HUES48 (cell line): ENCODE results near the gene ZNF519.
"Not testable (repeated sequence)": the region's sequence is repeated elsewhere in the genome, so short reads cannot be mapped to it uniquely, and the experiment has no call there.

Source experiments
- H3K27ac ChIP-seq: one replicate; pipeline ENCODE4 v1.7.0; 2013; ENCODE audit warnings: low read depth, low read length, inconsistent platforms
- H3K27me3 ChIP-seq: 2 replicates; pipeline ENCODE4 v1.6.1; 2013; ENCODE audit warnings: mild to moderate bottlenecking, low read length; ENCODE audit not compliant: control insufficient read depth, insufficient read depth
- H3K36me3 ChIP-seq: 2 replicates; pipeline ENCODE4 v1.6.1; 2013; ENCODE audit warnings: low read length; ENCODE audit not compliant: control insufficient read depth, insufficient read depth
- H3K4me1 ChIP-seq: 2 replicates; pipeline ENCODE4 v1.6.1; 2013; ENCODE audit warnings: mild to moderate bottlenecking, low read length; ENCODE audit not compliant: control insufficient read depth, insufficient read depth
- H3K4me3 ChIP-seq: 2 replicates; pipeline ENCODE4 v1.5.1; 2013; ENCODE audit warnings: mild to moderate bottlenecking, low read depth, low read length
- H3K9ac ChIP-seq: 2 replicates; pipeline ENCODE4 v1.6.1; 2013; ENCODE audit warnings: mild to moderate bottlenecking, low read depth, low read length, moderate library complexity
- H3K9me3 ChIP-seq: 2 replicates; pipeline ENCODE4 v1.6.1; 2013; ENCODE audit warnings: low read length; ENCODE audit not compliant: control insufficient read depth, insufficient read depth

The ZNF519 gene

GRCh38 chr18:14145581-14146338 lies 13.5 kb upstream of the ZNF519 start:
- not testable (repeated sequence) for H3K4me1 ChIP-seq, H3K27me3 ChIP-seq, H3K9ac ChIP-seq, H3K4me3 ChIP-seq, H3K36me3 ChIP-seq, H3K27ac ChIP-seq
- peaks cover 27% of the 10 kb centered on the region; the same call in 1 of the 2 replicates for H3K9me3 ChIP-seq

GRCh38 chr18:14145021-14145420 lies 12.8 kb upstream of the ZNF519 start:
- H3K36me3 ChIP-seq, H3K4me1 ChIP-seq, H3K4me3 ChIP-seq, H3K27ac ChIP-seq, H3K9ac ChIP-seq, H3K27me3 ChIP-seq: not testable (repeated sequence)
- peaks cover 25% of the 10 kb centered on the region; the same call in 1 of the 2 replicates for H3K9me3 ChIP-seq

GRCh38 chr18:14144628-14144895 lies 12.3 kb upstream of the ZNF519 start:
- H3K27me3 ChIP-seq: no peaks in the 10 kb centered on the region
- H3K9me3 ChIP-seq: peaks cover 26% of the 10 kb centered on the region; the same call in 1 of the 2 replicates
- H3K4me3 ChIP-seq: no peak overlapping the region
- H3K9ac ChIP-seq: no peak overlapping the region
- H3K4me1 ChIP-seq: no peaks in the 10 kb centered on the region
- no peaks in the 10 kb centered on the region for H3K36me3 ChIP-seq
- H3K27ac ChIP-seq: no peak overlapping the region

- H3K9me3 ChIP-seq: peaks cover 21% of the 10 kb centered on the region; the same call in 1 of the 2 replicates
- H3K36me3 ChIP-seq, H3K4me3 ChIP-seq, H3K27me3 ChIP-seq, H3K27ac ChIP-seq, H3K4me1 ChIP-seq, H3K9ac ChIP-seq: not testable (repeated sequence)
These were observed 11.8 kb upstream of the ZNF519 start for GRCh38 chr18:14143871-14144627.

GRCh38 chr18:14143396-14143795 lies 11.2 kb upstream of the ZNF519 start:
- H3K36me3 ChIP-seq, H3K27ac ChIP-seq, H3K4me1 ChIP-seq, H3K9ac ChIP-seq, H3K4me3 ChIP-seq, H3K27me3 ChIP-seq: not testable (repeated sequence)
- H3K9me3 ChIP-seq: peaks cover 20% of the 10 kb centered on the region; the same call in 1 of the 2 replicates

- H3K36me3 ChIP-seq, H3K27ac ChIP-seq, H3K4me1 ChIP-seq, H3K4me3 ChIP-seq, H3K27me3 ChIP-seq, H3K9ac ChIP-seq: not testable (repeated sequence)
- peaks cover 20% of the 10 kb centered on the region; the same call in 1 of the 2 replicates for H3K9me3 ChIP-seq
These were observed 9.9 kb upstream of the ZNF519 start for GRCh38 chr18:14142177-14142576.

- H3K4me1 ChIP-seq, H3K4me3 ChIP-seq, H3K9me3 ChIP-seq, H3K27ac ChIP-seq, H3K27me3 ChIP-seq, H3K36me3 ChIP-seq, H3K9ac ChIP-seq: not testable (repeated sequence)
These were observed 7.3 kb upstream of the ZNF519 start for GRCh38 chr18:14139583-14139982.

GRCh38 chr18:14137971-14138370 lies 5.7 kb upstream of the ZNF519 start:
- H3K9ac ChIP-seq, H3K27me3 ChIP-seq, H3K27ac ChIP-seq, H3K4me3 ChIP-seq, H3K36me3 ChIP-seq, H3K4me1 ChIP-seq, H3K9me3 ChIP-seq: not testable (repeated sequence)

GRCh38 chr18:14131696-14132270 lies 452 bp downstream of the ZNF519 start:
- H3K27me3 ChIP-seq, H3K4me1 ChIP-seq, H3K9me3 ChIP-seq, H3K36me3 ChIP-seq: not testable (repeated sequence)
- H3K9ac ChIP-seq: peak overlapping the region; percentile 80
- H3K4me3 ChIP-seq: peak overlapping the region; percentile 78
- H3K27ac ChIP-seq: peak overlapping the region; percentile 67

- not testable (repeated sequence) for H3K9ac ChIP-seq, H3K4me1 ChIP-seq, H3K36me3 ChIP-seq, H3K9me3 ChIP-seq, H3K27me3 ChIP-seq, H3K27ac ChIP-seq
- H3K4me3 ChIP-seq: peak overlapping the region; percentile 78
These were observed 1.4 kb downstream of the ZNF519 start for GRCh38 chr18:14130804-14131203.

- Histone ChIP-seq H3K9me3 (no peaks in the 10 kb centered on the region), H3K4me3 (peak overlapping the region; percentile 19; the same call in 1 of the 2 replicates), H3K27me3 (no peaks in the 10 kb centered on the region), H3K36me3 (peaks cover 31% of the 10 kb centered on the region), H3K4me1 (peaks cover 10% of the 10 kb centered on the region), H3K27ac (no peak overlapping the region), H3K9ac (no peak overlapping the region)
These were observed 7.5 kb downstream of the ZNF519 start for GRCh38 chr18:14124689-14125088.
